Lower leg skin (tissue), 3 donors: ENCODE measurements around the gene CST9.
A peak's percentile ranks its signal among the peaks of the same experiment; 100 is the strongest.

Experiments
- POLR2A ChIP-seq, 2 donors: fragments of 450-650 bp; IDR thresholded peaks; one replicate each; pipeline ENCODE4 v1.6.1; 2016 to 2017; ENCODE audit warnings: antibody characterized with exemption in 2 of 2, mild to moderate bottlenecking in 1 of 2, moderate library complexity in 1 of 2
- TF ChIP-seq, protein P1 (sequence below), 3 donors: fragments of 450-650 bp; IDR thresholded peaks; one replicate each; pipeline ENCODE4 v1.5.1; 2016; ENCODE audit warnings: antibody characterized with exemption in 3 of 3, mild to moderate bottlenecking in 3 of 3, moderate library complexity in 2 of 3

- TF ChIP-seq, protein P1, sequence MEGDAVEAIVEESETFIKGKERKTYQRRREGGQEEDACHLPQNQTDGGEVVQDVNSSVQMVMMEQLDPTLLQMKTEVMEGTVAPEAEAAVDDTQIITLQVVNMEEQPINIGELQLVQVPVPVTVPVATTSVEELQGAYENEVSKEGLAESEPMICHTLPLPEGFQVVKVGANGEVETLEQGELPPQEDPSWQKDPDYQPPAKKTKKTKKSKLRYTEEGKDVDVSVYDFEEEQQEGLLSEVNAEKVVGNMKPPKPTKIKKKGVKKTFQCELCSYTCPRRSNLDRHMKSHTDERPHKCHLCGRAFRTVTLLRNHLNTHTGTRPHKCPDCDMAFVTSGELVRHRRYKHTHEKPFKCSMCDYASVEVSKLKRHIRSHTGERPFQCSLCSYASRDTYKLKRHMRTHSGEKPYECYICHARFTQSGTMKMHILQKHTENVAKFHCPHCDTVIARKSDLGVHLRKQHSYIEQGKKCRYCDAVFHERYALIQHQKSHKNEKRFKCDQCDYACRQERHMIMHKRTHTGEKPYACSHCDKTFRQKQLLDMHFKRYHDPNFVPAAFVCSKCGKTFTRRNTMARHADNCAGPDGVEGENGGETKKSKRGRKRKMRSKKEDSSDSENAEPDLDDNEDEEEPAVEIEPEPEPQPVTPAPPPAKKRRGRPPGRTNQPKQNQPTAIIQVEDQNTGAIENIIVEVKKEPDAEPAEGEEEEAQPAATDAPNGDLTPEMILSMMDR (IDR thresholded peaks at IDR 0.05): peak in 1 of 3 donors; percentile 90
- no peak for TF ChIP-seq POLR2A (IDR thresholded peaks at IDR 0.05)
These were observed 934 bp upstream of the CST9 start for GRCh38 chr20:23606652-23607049.
